Fibroblast of pulmonary artery (primary cell): ENCODE measurements around the gene PALD1.

Source experiments
- DNase-seq: peaks from one replicate; pipeline ENCODE4 v3.0.0-alpha.2; 2010; ENCODE audit warnings: low read depth
- H3K4me3 ChIP-seq: replicated peaks from 2 replicates; pipeline ENCODE4 v1.5.1; 2011; ENCODE audit warnings: low read depth, mild to moderate bottlenecking, control low read depth, low read length, moderate library complexity
- TF ChIP-seq, protein P1 (sequence below): IDR thresholded peaks from 2 replicates; pipeline ENCODE4 v1.5.1; 2011; ENCODE audit warnings: mild to moderate bottlenecking, control low read depth, low read length, inconsistent platforms; ENCODE audit errors: missing control alignments

PALD1 gene

DNA sequence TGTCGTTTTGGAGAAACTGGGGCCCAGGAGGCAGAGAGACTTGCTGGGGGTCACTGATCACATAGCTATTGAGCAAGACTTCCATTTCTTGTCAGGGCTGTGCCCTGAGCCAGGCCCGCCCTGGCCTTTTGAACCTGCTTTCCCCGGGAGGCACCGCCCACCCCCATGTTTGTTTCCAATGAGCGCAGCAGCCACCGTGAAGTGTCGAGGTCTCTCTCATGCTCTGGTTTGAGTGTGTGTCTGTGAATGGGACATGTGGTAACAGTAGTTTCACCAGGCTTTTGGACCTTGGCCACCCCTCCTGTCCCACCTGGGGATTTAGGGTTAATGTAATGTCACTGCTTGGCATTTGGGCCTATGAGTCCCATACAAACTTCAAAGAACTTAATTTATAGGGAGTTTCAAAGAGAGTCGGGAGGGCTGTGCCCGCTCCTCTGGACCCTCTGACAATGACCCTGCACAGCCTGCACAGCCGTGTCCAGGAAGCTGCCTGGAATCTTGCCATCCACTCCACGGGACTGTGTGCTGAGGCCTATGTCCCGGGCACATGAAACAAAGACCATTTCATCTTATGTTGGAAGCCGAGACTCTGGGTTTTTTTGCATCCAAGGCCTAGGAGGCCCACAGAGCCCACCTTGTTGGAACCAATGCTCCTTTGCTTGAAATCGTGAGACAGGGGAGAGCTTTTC, 117.7 kb downstream of the PALD1 start:
- H3K4me3 ChIP-seq, result no peak overlapping the region
- DNase-seq, result no peak
- TF ChIP-seq, protein P1, sequence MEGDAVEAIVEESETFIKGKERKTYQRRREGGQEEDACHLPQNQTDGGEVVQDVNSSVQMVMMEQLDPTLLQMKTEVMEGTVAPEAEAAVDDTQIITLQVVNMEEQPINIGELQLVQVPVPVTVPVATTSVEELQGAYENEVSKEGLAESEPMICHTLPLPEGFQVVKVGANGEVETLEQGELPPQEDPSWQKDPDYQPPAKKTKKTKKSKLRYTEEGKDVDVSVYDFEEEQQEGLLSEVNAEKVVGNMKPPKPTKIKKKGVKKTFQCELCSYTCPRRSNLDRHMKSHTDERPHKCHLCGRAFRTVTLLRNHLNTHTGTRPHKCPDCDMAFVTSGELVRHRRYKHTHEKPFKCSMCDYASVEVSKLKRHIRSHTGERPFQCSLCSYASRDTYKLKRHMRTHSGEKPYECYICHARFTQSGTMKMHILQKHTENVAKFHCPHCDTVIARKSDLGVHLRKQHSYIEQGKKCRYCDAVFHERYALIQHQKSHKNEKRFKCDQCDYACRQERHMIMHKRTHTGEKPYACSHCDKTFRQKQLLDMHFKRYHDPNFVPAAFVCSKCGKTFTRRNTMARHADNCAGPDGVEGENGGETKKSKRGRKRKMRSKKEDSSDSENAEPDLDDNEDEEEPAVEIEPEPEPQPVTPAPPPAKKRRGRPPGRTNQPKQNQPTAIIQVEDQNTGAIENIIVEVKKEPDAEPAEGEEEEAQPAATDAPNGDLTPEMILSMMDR, result no peak

DNA sequence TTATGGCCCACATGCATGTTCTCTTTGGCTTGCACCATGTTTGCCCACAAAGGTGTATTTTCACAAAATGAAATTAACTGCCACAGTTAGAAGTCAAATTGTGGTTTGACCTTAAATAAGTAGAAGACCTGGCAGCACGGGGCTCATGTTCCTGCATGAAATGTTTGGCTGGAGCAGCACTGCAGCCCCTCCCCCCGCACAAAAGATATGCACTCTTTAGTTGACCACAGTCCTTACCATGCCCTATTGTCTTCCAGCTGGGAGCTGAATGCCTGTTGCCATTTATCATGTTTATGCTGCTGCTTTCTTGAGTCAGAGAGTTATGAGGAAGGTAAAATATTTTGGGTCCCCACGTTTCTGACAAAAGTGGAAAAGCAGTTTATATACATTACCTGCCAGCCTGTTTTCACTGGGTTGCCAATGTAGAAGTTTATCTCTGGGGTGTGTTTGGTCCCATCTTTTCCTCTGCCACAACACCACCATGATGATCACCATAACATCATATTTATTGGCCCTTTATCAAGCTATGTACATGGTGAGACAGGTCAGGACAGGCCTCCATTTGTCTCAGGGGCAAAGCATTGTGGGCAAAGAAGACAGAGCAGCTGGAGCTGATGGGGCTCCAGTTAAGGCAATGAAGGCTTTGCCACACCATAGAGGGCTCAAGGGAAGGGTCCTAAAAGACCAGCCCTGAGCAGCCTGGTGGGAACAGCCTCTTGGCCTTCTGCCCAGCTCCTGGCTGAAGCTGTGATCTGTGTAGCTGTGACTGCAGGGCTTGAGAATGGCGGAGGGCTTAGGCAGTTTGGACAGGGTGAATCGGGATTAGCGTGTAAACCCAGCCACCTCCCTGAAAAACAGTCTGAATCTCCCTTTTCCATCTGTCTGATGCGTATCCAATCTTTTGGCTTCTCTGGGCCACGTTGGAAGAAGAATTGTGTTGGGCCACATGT, 118.6 kb downstream of the PALD1 start:
- TF ChIP-seq, protein P1, result no peak
- DNase-seq, result no peak
- H3K4me3 ChIP-seq, result no peak overlapping the region

DNA sequence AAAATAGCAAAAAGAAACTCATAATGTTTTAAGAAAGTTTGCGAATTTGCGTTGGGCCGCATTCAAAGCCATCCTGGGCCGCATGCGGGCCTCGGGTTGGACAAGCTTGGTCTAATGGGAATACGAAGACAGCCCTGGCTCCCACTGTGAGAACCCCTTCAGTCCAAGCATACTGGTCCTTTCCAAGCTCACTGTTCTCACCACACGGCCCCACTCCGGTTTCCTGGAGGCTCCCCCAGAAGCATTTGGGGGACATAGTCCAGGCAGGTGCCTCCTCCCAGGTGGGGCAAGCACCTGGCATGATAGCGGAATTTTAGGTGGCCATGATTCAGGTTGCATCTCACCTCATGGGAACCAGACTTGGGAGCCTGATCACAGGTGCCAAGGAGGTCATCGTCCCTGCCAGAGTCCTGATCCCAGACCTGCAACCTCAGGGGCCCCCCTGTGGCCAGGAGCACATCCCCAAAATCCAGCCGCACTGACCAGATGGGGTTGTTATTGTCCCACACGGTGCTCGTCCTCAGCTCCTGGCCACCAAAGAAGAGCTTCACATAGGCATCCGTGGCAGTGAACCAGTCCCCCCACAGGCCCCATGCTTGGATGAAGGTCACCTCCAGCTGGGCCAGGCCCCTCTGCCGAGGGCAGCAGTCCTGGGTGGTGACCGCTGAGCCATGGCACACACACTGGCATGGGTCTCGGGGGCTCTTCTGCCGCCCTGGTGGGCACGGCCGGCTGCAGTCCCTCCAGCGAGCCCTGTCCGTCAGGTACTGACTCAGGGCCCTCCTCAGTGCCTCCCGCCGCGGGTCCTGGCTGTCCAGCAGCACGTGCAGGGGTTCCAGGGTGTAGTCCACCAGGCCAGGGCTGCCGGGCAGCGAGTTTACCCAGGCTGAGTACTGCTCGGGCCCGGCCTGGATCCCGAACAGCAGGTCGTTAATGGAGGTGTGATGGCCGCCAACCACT, 119.6 kb downstream of the PALD1 start:
- TF ChIP-seq, protein P1, result no peak
- H3K4me3 ChIP-seq, result no peak overlapping the region
- DNase-seq, result no peak

DNA sequence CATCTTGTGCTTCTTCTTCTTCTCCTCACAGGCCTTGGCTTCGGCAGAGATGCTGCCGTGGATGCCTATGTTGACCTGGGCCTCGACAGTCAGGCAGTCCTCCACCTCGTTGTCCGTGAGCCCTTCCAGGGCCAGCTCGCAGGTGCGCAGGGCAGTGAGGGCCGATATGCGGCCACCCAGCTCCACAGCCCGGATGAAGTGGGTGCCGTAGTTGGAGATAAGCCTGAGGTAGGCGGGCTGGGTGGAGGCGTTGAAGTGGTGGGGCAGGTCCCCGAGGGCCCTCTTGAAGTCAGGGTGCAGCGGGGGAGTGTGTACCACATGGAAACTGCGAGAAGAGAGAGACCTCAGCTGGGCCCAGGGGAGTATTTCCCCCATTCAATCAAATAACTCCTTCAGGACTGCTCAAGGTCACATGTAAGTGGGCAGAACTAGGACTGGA, 120.3 kb downstream of the PALD1 start:
- H3K4me3 ChIP-seq, result no peak overlapping the region
- TF ChIP-seq, protein P1, result no peak
- DNase-seq, result no peak

DNA sequence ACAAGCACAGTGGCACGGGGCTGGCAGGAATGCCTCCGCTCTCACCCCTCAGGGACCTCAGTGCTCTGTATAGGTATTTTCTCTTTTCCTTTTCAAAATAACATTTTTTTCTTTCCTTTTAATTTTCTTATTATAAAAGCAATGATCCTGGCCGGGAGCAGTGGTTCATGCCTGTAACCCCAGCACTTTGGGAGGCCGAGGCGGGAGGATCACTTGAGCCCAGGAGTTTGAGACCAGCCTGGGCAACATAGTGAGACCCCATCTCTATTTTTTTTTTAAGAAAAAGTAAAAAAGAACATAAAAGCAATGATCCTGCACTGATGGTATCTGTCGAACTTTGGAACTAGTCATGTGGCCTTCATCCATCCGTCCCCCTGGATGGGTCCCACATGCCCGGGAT, 120.8 kb downstream of the PALD1 start:
- DNase-seq, result no peak
- TF ChIP-seq, protein P1, result no peak
- no peak overlapping the region for H3K4me3 ChIP-seq

DNA sequence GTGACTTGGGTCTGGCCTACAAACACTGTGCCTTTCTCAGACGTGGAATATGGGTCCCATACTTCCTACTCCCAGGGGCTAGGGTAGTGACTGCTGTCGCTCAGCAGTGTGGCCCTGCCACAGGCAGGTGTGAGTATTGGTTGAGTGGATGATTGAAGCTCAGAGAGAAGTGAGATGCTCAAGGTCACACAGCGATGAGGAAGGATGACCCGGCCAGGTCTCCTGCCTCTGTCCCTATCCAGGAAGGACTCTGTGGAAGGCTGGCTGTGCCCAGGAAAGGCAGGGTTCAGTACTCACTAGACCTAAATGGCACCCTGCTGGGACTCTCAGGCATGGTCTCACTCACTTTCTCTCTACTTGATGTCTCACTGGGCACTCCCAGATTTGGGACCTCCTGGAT, 121.2 kb downstream of the PALD1 start:
- TF ChIP-seq, protein P1, result no peak
- H3K4me3 ChIP-seq, result no peak overlapping the region
- no peak for DNase-seq
